Erythroblast (primary cell): ENCODE measurements around the gene TYSND1.

Experiments used
- GATA1 ChIP-seq: IDR thresholded peaks from 2 replicates; pipeline ENCODE4 v1.6.1; 2011; ENCODE audit warnings: low read depth, mild to moderate bottlenecking, control low read depth, low read length, moderate library complexity
- POLR2A ChIP-seq: IDR thresholded peaks from 2 replicates; pipeline ENCODE4 v1.6.1; 2011; ENCODE audit warnings: mild to moderate bottlenecking, low read length

DNA sequence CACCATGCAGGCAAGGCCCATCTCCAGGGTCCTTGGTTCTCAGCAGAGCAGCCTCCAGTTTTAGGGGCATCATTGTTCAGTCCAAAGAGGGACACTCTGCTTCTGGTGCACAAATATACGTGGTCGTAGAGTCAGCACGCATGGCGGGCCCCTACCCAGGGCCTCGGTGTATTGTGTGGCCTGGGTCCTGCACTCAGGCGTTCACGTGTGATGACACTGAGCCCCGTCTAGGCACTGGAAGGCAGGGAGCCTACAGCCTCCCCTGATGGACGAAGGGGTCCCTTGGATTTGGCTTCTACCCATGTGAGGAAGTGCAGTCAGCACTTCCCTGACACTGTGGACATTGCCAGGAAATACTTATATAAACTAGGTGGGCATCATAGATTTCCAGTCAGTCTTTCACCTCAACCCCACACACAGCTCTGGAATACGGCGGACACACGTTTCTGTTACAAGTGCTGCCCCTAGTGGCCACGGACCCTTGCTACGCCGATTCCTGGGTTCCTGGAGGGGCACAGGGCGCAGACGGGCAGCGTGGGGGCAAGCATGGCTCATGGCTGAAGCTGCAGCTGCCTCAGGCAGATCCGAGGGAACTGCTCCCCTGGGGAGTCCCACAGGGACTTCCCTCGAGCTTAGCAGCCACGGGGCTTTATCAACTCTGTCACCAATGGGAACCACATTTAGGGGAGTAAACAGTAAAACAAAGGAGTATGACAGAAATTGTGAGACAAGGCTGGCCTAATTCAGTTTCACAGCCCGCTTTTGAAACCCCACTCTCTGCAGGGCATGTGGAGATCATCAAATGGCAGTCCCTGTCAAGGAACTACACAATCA is 39.3 kb downstream of the TYSND1 start:
- TF ChIP-seq POLR2A (no peak), GATA1 (no peak)
